GM19324 (cell line): ENCODE data around the gene PVRIG.
"Not testable (repeated sequence)": the region's sequence is repeated elsewhere in the genome, so short reads cannot be mapped to it uniquely, and the experiment has no call there.

Source experiments
- ATAC-seq: cut with Tn5 transposase; IDR thresholded peaks from one replicate; pipeline ENCODE4 v1.9.1; 2021; ENCODE audit warnings: mild to moderate bottlenecking, moderate library complexity; ENCODE audit not compliant: unreplicated experiment, low FRiP score

PVRIG gene

DNA sequence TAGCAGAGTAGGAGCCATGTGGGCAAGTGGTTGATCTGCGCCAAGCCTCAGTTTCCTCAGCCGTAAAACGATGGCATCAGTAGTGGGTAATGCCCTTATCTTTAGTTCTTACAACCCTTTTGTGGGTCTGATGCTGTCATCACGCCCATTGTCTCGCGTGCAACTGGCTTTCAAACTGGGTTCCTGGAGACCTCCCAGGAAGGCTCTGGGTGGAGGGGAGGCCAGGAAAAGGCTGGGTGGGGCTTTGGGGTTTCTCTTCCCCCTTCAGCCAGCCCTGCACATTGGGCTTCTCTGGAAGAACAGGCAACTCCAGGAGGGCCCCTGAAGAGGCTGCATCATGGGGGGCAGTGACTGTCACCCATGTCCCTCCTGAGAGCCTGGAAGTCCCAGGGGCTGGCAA is 5.1 kb downstream of the PVRIG start:
- not testable (repeated sequence) for ATAC-seq

GRCh38 chr7:100234660-100235317 is 15.0 kb downstream of the PVRIG start:
- ATAC-seq, result not testable (repeated sequence)

- ATAC-seq, result not testable (repeated sequence)
Measured at GRCh38 chr7:100239975-100240374, 20.2 kb downstream of the PVRIG start.

GRCh38 chr7:100243385-100243784 is 23.6 kb downstream of the PVRIG start:
- not testable (repeated sequence) for ATAC-seq

- not testable (repeated sequence) for ATAC-seq
Measured at GRCh38 chr7:100244988-100245605, 25.3 kb downstream of the PVRIG start.

DNA sequence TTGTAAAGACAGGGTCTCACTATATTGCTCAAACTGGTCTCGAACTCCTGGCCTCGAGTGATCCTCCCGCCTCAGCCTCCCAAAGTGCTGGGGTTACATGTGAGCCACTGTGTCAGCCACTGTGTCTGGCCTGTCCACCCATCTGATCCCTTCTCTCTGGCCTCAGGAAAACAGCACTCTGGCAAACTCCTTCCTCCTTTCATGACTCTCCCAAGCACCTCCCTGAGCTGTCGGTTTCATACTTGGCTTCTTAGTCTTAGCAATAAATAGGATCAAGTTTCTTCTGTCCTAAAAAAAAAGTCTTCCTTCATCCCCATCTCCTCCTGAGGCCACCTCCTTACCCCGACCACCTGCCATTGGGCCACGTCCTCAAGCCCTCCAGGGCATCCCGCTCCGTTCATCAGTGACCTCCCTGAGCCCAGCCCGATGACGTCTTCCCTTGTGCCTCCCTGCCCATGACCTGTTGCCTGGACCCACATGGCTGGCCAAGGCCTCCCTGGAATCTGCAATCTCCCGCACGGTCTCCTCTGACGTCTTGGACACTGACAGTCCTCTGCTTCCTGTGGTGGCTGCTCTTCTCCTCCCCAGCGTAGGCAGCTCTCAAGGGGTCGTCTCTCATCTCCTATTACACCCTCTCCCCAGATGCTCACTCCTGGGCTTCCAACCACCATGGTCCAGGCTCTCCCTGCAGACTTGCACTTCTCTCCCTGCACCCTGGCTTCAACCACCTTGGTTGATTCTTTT is 26.5 kb downstream of the PVRIG start:
- not testable (repeated sequence) for ATAC-seq

- ATAC-seq, result not testable (repeated sequence)
Measured at GRCh38 chr7:100246865-100247137, 27.1 kb downstream of the PVRIG start.

- no peak for ATAC-seq
Measured at GRCh38 chr7:100247152-100247757, 27.5 kb downstream of the PVRIG start.

DNA sequence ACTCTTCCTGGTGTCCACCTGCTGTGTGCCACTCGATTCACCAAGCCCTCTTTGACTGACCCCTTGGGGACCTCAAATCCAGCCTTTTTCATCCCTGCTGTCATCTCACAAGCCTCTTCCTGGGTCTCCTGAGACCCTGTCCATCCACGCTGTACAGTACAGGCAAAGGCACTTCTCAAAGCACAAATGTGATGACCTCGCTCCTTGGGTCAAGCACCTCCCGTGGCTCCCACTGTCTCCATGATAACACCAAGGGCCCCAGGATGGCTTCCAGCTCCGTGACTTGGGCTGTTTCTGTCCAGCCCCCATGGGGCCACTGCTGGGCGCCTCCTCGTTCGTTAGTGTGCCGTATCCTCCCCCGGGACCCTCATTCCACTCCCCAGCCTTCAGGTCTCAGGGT is 28.7 kb downstream of the PVRIG start:
- ATAC-seq, result no peak

GRCh38 chr7:100257017-100257416 is 37.3 kb downstream of the PVRIG start:
- ATAC-seq, result no peak

- not testable (repeated sequence) for ATAC-seq
Measured at GRCh38 chr7:100259984-100260383, 40.2 kb downstream of the PVRIG start.

DNA sequence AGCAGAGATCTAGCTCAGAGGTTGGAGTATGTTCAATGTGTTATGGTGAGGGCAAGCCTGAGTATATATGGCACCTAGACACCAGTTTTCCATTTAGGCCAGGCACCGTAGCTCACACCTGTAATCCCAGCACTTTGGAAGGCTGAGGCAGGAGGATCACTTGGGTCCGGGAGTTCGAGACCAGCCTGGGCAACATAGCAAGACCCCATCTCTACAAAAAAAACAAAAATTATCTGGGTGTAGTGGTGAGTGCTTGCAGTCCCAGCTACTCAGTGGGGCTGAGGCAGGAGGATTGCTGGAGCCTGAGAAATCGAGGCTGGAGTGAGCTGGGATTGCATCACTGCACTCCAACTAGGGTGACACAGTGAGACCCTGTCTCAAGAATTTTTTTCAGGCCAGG is 43.1 kb downstream of the PVRIG start:
- ATAC-seq, result not testable (repeated sequence)

DNA sequence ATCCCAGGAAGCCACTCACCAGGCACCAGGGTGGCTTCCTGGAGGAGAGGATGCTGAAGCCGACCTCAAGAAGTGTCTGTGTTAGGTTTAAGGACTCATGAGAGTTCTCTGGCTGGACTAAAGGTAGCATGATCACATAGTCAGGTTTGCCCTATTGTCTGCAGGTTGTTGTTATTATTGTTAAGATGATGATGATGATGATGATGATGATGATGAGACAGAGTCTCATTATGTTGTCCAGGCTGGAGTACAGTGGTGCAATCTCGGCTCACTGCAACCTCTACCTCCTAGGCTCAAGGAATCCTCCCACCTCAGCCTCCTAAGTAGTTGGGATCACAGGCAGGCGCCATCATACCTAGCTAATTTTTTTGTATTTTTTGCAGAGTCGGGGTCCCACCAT is 44.5 kb downstream of the PVRIG start:
- not testable (repeated sequence) for ATAC-seq

DNA sequence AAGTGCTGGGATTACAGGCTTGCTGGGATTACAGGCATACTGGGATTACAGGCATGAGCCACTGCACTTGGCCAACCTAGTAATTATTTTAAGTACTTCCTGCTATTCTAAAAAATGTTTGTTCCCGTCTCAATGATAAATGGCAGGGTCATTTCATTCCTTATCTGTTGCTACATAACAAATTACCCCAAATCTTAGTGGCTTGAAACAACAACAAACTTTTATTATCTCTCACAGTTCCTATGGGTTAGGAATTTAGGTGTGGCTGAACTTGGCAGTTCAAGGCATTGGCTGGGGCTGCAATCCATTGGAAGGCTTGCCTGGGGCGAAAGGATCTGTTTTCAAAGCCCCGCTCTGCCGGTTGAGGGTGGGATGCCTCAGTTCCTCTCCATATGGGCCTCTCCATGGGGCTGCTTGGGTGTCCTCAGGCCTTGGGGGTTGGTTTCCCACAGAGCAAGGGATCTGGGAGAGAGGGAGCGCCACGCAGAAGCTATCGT is 45.0 kb downstream of the PVRIG start:
- not testable (repeated sequence) for ATAC-seq

GRCh38 chr7:100265851-100266250 is 46.1 kb downstream of the PVRIG start:
- ATAC-seq, result not testable (repeated sequence)

- no peak for ATAC-seq
Measured at GRCh38 chr7:100266576-100267354, 47.0 kb downstream of the PVRIG start.

- ATAC-seq, result no peak
Measured at GRCh38 chr7:100267648-100268047, 47.9 kb downstream of the PVRIG start.

DNA sequence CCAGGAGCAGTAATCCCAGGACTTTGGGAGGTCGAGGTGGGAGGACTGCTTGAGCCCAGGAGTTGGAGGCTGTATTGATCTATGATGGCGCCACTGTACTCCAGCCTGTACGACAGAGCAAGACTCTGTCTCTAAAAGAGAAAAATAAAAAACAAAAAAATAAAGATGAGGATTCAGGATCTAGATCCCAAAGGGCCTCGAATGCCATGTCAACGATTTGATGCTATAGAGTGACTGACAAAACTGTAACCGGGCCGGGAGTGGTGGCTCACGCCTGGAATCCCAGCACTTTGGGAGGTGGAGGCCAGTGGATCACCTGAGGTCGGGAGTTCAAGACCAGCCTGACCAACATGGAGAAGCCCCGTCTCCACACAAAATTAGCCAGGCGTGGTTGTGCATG is 49.1 kb downstream of the PVRIG start:
- not testable (repeated sequence) for ATAC-seq

DNA sequence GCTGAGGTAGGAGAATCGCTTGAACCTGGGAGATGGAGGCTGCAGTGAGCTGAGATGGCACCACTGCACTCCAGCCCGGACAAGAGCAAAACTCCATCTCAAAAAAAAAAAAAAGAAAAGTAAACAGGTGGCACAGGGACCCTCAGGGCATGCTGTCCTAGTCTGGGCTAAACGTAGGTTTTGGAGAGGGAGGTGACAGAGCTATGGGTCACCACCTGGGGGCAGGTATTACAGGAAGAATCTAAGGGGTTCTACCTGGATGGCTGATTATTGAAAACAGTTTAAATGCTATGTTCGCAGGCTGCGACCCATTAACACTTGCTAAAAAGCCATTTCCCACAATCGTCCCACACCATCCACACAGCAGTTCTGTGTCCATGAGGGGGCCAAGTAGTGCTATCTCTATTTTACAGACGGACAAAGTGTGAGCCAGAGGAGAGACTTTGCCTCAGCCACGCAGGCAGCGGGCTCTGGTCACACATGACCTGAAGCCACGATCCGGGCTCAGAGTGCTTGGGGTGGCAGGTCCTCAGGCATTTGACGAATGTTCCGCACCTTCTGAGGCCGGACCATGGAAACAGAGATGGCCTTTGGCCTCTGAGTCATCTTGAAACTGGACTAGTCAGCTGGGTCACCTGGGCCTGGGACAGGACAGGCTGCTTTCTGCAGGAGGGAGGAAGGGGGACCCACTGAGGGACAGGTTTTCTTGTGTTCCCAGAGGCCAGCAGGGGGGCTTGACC is 49.7 kb downstream of the PVRIG start:
- ATAC-seq, result not testable (repeated sequence)
